Duodenal mucosa (tissue), 2 donors: ENCODE measurements around the gene DNAL4.
"Not testable (repeated sequence)": the region's sequence is repeated elsewhere in the genome, so short reads cannot be mapped to it uniquely, and the experiment has no call there.

Source experiments
- H3K27ac ChIP-seq: one replicate; pipeline ENCODE4 v1.7.0; 2013; ENCODE audit warnings: low read depth, low read length
- H3K27me3 ChIP-seq, 2 donors: one replicate each; pipeline ENCODE4 v1.7.0; 2013; ENCODE audit warnings: low read length in 2 of 2, control low read depth in 1 of 2; ENCODE audit not compliant: insufficient read depth in 2 of 2, control insufficient read depth in 1 of 2
- H3K36me3 ChIP-seq, 2 donors: one replicate each; pipeline ENCODE4 v1.7.0; 2013; ENCODE audit warnings: low read length in 2 of 2, control low read depth in 1 of 2; ENCODE audit not compliant: insufficient read depth in 2 of 2, control insufficient read depth in 1 of 2
- H3K4me1 ChIP-seq, 2 donors: one replicate each; pipeline ENCODE4 v1.7.0; 2013; ENCODE audit warnings: low read length in 2 of 2, control low read depth in 1 of 2; ENCODE audit not compliant: insufficient read depth in 2 of 2, control insufficient read depth in 1 of 2
- H3K4me3 ChIP-seq, 2 donors: one replicate each; pipeline ENCODE4 v1.7.0; 2013; ENCODE audit warnings: low read length in 2 of 2, low read depth in 1 of 2
- H3K9ac ChIP-seq, 2 donors: one replicate each; pipeline ENCODE4 v1.7.0; 2013; ENCODE audit warnings: low read length in 2 of 2, low read depth in 1 of 2
- H3K9me3 ChIP-seq, 2 donors: one replicate each; pipeline ENCODE4 v1.7.0; 2013; ENCODE audit warnings: low read length in 2 of 2, control low read depth in 1 of 2; ENCODE audit not compliant: control insufficient read depth in 1 of 2

The DNAL4 gene

GRCh38 chr22:38805041-38805593 is 11.2 kb upstream of the DNAL4 start:
- not testable (repeated sequence) for H3K4me1 ChIP-seq, H3K4me3 ChIP-seq, H3K36me3 ChIP-seq, H3K27me3 ChIP-seq, H3K27ac ChIP-seq, H3K9ac ChIP-seq, H3K9me3 ChIP-seq

- no peaks in the 10 kb centered on the region for H3K4me1 ChIP-seq
- peaks cover 3 to 5% of the 10 kb centered on the region in 2 donors for H3K27me3 ChIP-seq
- no peak overlapping the region for H3K9ac ChIP-seq
- no peaks in the 10 kb centered on the region for H3K9me3 ChIP-seq
- no peak overlapping the region for H3K4me3 ChIP-seq
- H3K27ac ChIP-seq = no peak overlapping the region
- no peaks in the 10 kb centered on the region for H3K36me3 ChIP-seq
These were observed 8.8 kb upstream of the DNAL4 start for GRCh38 chr22:38802671-38803121.

GRCh38 chr22:38799265-38800002 is 5.5 kb upstream of the DNAL4 start:
- H3K27ac ChIP-seq = no peak overlapping the region
- H3K9me3 ChIP-seq = no peaks in the 10 kb centered on the region
- H3K9ac ChIP-seq = no peak overlapping the region
- H3K4me1 ChIP-seq = peaks cover 0 to under 1% of the 10 kb centered on the region in 2 donors
- H3K36me3 ChIP-seq = no peaks in the 10 kb centered on the region
- H3K27me3 ChIP-seq = peaks cover 6 to 10% of the 10 kb centered on the region in 2 donors
- no peak overlapping the region for H3K4me3 ChIP-seq

GRCh38 chr22:38798496-38798895 is 4.6 kb upstream of the DNAL4 start:
- Histone ChIP-seq H3K4me1 (peaks cover under 1 to 6% of the 10 kb centered on the region in 2 donors), H3K27ac (no peak overlapping the region), H3K4me3 (no peak overlapping the region), H3K9ac (no peak overlapping the region), H3K36me3 (no peaks in the 10 kb centered on the region), H3K9me3 (no peaks in the 10 kb centered on the region), H3K27me3 (peaks cover 6 to 10% of the 10 kb centered on the region in 2 donors)

GRCh38 chr22:38796262-38796957 is 2.5 kb upstream of the DNAL4 start:
- no peaks in the 10 kb centered on the region for H3K9me3 ChIP-seq
- no peaks in the 10 kb centered on the region for H3K36me3 ChIP-seq
- no peak overlapping the region for H3K27ac ChIP-seq

GRCh38 chr22:38795569-38795968 is 1.6 kb upstream of the DNAL4 start:
- H3K36me3 ChIP-seq = no peaks in the 10 kb centered on the region
- H3K4me1 ChIP-seq = peaks cover 7 to 13% of the 10 kb centered on the region in 2 donors
- no peak overlapping the region for H3K27ac ChIP-seq
- no peak overlapping the region for H3K4me3 ChIP-seq
- H3K9me3 ChIP-seq = no peaks in the 10 kb centered on the region
- peaks cover 6 to 10% of the 10 kb centered on the region in 2 donors for H3K27me3 ChIP-seq
- no peak overlapping the region for H3K9ac ChIP-seq

More at GRCh38 chr22:38796262-38796957, 2.5 kb upstream of the DNAL4 start:
- Histone ChIP-seq H3K4me3 (no peak overlapping the region), H3K27me3 (peaks cover 6 to 10% of the 10 kb centered on the region in 2 donors), H3K9ac (no peak overlapping the region), H3K4me1 (peaks cover 7 to 13% of the 10 kb centered on the region in 2 donors)

GRCh38 chr22:38793317-38793716 is 626 bp downstream of the DNAL4 start:
- peak overlapping the region; percentile 93 for H3K4me3 ChIP-seq
- peaks cover 3 to 5% of the 10 kb centered on the region in 2 donors for H3K27me3 ChIP-seq
- H3K9me3 ChIP-seq = no peaks in the 10 kb centered on the region
- peak overlapping the region; percentile 58 for H3K27ac ChIP-seq
- H3K9ac ChIP-seq = peak overlapping the region; percentile 74 to 87
- peaks cover 0 to 3% of the 10 kb centered on the region in 2 donors for H3K36me3 ChIP-seq
- peaks cover 16 to 20% of the 10 kb centered on the region in 2 donors for H3K4me1 ChIP-seq

GRCh38 chr22:38792833-38793232 is 1.1 kb downstream of the DNAL4 start:
- Histone ChIP-seq H3K4me3 (peak overlapping the region; percentile 93), H3K27me3 (peaks cover 3 to 5% of the 10 kb centered on the region in 2 donors), H3K27ac (no peak overlapping the region), H3K36me3 (peaks cover 0 to 3% of the 10 kb centered on the region in 2 donors), H3K9ac (peak overlapping the region in 1 of 2 donors; percentile 74), H3K4me1 (peaks cover 20% of the 10 kb centered on the region in 2 donors), H3K9me3 (no peaks in the 10 kb centered on the region)

GRCh38 chr22:38789606-38790005 is 4.3 kb downstream of the DNAL4 start:
- no peaks in the 10 kb centered on the region for H3K27me3 ChIP-seq
- no peaks in the 10 kb centered on the region for H3K9me3 ChIP-seq
- H3K4me1 ChIP-seq = peaks cover 20 to 24% of the 10 kb centered on the region in 2 donors
- no peak overlapping the region for H3K9ac ChIP-seq
- H3K36me3 ChIP-seq = peaks cover 0 to 5% of the 10 kb centered on the region in 2 donors
- no peak overlapping the region for H3K27ac ChIP-seq
- no peak overlapping the region for H3K4me3 ChIP-seq

- Histone ChIP-seq H3K4me3 (no peak overlapping the region), H3K27me3 (no peaks in the 10 kb centered on the region), H3K9ac (peak overlapping the region in 1 of 2 donors; percentile 4), H3K36me3 (peaks cover 0 to 5% of the 10 kb centered on the region in 2 donors), H3K27ac (no peak overlapping the region), H3K4me1 (peaks cover 15 to 24% of the 10 kb centered on the region in 2 donors), H3K9me3 (no peaks in the 10 kb centered on the region)
These were observed 5.1 kb downstream of the DNAL4 start for GRCh38 chr22:38788846-38789245.
